GM21529 (cell line): ENCODE results near the gene ZNF19.

Experiments used
- ATAC-seq: cut with Tn5 transposase; IDR thresholded peaks from one replicate; pipeline ENCODE4 v1.9.1; 2021; ENCODE audit not compliant: unreplicated experiment

ZNF19 gene

DNA sequence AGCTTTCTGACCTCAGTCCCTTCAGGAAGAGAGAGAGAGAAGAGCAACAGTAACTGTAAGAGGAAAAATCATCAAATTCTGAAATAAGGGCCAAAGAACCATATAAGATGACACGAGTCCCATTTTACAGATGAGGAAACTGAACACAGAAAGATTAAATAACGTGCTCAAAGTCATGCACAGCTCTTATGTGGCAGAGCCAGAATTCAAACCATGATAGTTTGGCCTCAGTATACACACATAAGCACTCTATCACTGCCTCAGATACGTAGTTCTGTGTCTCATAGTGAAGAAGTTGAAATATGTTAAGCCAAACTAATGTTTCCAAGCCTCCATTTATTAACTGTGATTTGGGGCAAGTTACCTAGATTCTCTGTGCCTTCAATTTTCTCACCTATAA, 1.9 kb upstream of the ZNF19 start:
- no peak for ATAC-seq

DNA sequence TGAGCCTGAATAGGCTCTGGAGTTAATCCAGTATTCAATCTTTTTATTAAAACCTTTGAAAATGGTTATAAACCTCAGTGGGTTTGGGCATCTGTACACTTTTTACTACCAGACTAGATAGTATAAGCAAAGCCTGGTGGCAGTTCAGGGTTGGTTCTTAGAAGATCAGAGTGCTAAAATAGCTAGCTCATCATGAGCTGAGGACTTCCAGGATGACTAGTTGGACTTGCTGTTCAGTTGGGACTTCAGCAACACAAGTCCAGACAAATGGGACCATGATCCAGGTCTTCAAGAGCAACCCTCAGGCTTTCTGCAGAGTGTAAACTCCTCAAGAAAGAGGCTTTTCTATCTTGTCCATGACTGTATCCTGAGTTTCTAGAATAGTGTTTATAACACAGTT, 1.2 kb upstream of the ZNF19 start:
- no peak for ATAC-seq

DNA sequence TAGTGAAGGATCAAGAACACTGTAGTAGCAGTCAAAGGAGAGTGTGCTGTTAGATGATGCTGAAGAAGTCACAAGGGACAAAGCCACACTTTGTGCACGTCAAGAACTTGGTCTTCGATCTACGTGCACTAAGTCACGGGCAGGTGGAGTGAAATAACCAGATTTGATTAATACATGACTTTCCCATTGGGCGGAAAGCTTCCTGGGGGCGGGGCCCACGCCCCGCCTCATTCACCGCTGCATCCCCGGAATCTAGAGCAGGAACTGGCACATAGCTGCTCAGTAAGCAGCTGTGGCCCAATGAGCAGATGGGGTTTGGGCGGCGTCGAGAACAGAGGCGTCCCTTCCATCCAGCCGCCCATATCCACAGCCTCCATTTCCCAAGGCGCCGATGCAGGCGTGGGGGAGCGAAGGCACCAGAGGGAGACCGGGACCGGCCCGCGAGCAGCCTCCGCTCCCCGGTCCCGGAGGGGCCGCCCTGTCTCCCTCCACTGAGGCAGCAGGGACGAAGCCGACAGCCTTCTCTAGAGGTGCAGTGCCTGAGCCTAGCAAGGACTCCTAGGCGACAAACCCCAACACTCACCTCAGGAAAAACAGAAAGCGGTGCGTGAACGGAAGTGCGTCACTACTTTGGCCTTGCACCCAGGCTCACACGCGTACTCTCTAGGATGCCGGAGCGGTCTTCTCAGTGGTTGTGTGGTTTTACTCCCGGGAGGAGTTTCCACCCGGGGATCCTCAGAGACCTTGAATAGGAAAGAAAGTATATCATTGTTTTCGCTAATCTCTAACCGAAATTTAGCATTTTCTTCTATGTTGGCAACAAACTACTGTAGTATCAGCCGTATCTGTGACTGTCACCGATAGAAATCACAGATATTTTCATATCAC, 4.9 kb downstream of the ZNF19 start:
- ATAC-seq = peak; percentile 86

DNA sequence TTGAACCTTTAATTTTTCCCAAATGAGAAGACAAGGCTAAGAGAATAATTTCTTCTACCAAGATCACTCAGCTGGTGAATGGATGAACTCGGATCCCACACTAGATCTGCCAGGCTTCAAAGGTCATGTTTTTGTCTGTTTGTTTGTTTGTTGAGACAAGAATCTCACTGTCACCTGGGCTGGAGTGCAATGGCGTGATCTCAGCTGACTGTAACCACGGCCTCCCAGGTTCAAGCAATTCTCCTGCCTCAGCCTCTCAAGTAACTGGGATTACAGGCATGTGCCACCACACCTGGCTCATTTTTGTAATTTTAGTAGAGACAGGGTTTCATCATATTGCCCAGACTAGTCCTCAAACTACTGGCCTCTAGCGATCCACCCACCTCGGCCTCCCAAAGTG, 6.6 kb downstream of the ZNF19 start:
- ATAC-seq = no peak

DNA sequence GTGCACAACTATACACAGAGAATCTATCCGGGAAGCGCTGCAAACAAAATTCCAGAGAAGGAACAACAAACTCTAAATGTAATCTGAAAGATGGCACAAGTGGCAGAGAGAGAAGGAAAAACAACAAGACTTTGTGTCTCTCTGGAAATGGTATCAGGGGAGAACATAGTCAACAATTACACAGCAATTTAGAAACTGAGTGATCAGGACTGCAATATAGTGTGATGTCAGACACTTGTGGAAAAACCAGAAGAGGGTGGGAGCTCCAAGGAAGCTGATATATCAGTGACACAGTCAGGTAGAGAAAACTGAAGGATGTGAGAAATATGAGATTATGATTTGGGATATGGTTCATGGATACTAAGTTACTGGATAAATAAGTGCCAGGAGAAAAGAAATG, 8.2 kb downstream of the ZNF19 start:
- no peak for ATAC-seq

DNA sequence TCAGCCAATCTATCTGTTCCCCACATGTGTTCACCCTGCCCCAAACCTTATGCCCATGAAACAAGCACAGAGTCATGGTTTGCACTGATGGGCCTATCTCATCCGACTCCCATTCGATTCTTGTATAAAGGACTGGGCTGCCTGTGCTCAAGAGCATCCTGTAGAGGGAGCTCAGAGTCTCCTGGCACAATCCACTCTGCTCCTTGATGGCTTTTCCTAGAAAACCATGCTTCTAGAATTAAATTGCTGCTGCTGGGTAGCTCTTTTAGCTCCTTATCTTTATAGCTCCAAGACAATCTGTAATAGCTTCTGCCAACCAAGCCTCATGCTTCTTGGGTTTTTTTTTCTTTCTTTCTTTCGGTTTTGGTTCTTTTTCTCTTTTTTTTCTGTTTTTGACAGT, 9.7 kb downstream of the ZNF19 start:
- no peak for ATAC-seq

DNA sequence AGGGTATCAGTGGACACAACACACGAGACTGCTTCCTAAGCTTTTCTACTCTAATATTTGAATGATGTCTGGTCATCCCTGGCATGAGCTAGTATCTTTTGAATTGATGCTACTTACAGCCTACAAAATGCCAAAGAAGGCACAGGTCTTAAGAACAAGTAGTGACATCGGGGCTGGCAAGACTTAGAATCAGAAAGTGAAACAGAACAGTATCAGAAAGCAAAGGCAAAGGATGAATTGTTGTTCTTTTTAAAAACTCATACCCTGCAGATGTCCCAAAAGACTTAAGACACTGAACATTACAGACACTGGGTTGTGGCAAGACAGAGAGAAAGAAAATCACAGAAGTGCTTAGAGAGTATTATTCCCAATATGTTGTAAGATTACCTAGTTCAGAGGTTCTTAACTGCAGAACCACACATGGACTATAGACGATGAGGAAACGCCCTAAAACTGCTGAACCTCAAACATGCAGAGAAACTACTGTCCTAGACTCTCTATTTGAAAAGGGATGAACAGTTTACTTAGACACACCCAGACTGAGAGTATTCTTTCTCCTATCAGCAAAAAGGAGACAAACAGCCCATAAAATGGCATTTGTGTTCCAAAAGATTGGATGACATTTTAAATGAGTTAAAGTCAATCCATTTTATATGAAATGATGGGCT, 12.5 kb downstream of the ZNF19 start:
- no peak for ATAC-seq

DNA sequence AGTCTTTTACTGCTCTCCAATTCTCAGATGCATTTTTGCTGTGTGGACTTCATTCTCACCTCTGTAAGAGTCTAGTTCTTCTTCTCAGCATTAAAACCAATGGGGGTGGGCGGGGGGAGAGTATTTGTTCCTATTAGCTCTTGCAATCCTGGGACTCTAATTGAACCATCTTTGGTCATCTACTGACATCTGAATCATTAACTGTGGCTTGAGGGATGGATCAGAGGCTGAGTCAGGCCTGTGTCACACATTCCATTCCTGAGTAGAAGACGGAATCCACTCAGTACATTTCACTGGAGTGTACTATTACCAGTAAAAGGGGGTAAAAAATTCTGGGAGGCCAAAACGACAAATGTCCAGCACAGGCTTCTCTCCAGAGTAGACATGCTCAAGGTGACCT, 14.3 kb downstream of the ZNF19 start:
- no peak for ATAC-seq

DNA sequence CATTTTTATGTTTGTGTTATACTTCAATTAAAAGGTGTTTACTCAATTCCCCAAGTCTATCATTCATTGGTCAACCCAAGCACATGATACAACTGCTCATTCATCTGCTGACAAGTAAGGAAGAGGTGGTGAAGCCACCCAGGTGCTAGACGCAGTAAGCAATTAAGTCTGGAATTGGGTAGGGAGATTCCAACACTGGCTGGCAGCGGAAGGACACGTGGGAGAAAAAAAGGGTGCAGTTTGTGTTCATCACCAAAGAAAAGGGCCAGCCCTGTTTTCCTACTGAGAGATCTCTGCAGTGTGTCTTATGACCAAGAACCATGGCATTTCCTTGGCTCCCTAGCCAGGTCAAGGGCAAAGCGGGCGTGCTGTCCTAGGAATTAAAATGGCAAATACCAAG, 15.2 kb downstream of the ZNF19 start:
- ATAC-seq = no peak

DNA sequence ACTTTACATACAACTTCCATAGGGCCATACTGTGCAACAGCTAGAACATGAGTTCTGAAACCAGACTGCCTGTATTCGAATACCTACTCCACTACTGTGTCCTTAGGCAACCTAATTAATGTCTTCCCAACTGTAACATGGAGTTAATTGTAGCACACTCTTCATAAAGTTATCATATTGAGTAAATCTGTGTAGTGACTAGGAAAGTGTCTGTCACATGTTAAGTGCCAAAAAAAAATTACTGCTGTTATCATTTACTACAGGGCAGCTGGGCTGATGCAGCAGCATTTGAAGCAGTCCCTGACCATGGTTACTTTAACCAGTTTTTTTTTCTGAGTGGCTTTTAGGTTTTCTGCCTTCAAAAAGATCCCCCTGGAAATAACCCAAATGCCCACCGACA, 16.2 kb downstream of the ZNF19 start:
- no peak for ATAC-seq

DNA sequence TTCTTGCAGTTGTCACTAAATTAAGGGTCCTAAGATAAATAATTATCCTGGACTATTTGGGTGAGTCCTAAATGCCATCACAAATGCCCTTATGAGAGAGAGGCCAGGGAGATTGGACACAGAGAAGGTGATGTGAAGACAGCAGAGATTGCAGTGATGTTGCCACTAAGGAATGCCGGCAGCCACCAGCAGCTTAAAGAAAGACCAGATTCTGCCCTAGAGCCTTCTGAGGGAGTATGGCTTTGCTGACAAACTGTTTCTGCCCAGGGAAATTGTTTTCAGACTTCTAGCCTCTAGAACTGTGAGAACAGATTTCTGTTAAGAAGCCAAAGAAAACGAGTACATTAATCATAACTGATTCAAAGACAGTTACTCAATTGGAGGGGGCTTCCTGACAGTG, 17.1 kb downstream of the ZNF19 start:
- no peak for ATAC-seq

DNA sequence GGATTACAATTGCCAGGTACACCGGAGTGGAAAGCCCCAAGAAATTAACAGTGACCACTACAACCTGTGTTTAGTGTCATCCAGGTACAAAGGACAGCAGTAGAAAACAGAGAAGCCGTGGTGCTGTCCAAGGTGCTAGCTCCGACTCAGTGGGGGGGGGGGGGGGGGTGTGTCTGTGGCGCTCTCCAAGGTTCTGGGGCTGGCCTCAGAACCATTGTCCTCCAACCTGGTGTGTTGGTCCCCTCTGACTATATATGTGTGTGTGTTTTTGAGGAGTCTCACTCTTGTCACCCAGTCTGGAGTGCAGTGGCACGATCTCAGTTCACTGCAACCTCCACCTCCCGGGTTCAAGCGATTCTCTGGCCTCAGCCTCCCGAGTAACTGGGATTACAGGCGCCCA, 21.3 kb downstream of the ZNF19 start:
- ATAC-seq = no peak

DNA sequence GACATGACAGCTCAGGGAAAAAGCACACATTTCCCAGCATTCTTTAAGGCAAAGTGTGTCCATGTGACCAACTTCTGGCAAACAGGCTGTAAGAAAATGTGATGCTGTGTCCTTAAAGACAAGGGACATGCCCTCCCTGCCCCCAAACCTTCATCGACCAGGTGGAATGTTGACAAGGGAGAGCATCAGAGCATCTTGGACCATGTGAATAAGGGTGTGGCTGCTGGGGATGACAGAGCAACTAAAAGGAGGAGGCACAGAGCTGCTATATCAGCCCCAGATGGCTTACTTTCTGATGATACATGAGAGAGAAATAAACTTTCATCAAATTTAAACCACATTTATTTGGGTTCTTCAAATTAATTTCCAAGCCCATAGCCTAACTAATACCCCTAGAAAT, 24.9 kb downstream of the ZNF19 start:
- ATAC-seq = no peak

DNA sequence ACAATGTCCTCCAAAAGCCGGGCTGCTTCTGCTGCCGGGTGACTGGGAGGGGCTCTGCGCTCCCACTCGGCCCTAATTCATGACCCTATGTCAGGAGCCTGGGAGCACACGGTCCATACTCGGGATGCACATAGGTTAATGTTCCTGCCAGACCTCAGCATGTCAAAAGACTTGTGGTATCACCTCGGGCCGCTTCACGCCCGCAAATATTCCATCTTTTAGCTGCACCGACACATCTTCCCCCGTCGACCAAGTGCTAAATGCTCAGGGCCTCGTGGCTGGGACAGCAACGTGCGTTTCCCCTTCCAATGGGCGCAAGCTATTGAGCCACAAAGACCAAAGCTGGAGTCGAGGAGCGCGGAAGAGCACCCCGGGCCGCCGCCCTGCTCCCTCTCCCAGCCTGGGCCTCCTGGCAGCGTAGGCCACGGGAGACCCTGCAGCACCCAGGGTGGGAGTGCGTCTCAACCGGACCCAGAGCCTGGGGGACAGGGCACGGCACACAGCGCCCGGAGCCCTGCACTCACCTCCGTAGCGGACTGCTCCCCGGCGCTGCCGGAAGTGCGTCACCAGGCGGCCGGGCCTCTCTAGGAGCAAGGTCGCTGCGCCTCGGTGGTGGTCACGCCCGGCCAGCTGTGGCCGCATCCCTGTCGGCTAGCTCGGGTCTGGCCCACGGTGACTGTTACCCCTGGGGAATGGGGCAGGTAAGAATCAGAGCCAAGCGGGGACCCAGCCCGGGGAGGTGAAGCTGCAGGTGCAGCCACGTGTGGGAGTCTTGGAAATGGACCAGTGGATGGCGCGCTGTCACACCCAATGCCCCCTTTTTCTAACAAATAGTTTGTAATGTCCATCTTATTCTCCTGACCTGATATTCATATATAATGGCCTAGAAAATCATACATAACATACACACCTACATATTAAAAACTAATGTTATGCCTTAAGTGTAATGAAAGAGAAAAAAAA, 27.2 kb downstream of the ZNF19 start, which contains the start of gene ZNF23:
Gene ZNF23, minus strand, starts transcription at position 562 of the 963 bp plus-strand sequence. CDS start 5,451 bp downstream, outside the sequence.
- peak; percentile 96 for ATAC-seq

DNA sequence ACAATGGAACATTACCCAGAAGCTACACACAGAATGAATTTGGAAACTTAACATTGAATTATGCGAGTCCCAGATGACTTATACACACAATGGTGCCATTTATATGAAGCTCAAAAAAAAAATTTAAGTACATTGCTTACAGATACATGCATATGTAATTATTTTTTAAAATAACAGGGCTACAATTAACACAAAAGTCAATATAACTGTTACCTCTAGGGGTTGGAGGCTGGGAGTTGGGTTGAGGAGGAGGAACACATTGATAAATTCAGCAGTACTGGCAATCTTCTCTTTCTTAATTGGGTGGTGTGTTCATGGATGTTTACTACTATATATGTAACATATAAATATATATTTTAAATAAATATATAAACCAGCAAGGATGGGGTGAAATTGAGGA, 28.2 kb downstream of the ZNF19 start:
- ATAC-seq = no peak

DNA sequence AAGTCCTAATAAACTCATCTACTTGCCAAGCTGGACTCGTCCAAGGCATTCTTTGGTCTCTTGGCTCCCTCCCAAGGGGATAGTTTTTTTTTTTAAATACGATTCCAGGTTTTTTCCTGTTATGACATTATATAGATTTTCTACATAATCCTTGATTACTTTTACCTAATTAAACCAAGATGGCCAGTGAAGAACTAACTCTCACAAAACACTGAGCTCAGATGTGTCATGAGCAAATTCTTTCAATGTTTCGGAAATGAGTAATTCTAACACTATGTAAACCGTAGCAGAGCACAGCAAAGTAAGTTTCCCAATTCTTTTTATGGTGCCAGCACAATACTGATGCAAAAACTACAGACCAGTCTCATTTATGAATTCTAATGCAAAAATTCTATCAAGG, 28.9 kb downstream of the ZNF19 start:
- no peak for ATAC-seq

DNA sequence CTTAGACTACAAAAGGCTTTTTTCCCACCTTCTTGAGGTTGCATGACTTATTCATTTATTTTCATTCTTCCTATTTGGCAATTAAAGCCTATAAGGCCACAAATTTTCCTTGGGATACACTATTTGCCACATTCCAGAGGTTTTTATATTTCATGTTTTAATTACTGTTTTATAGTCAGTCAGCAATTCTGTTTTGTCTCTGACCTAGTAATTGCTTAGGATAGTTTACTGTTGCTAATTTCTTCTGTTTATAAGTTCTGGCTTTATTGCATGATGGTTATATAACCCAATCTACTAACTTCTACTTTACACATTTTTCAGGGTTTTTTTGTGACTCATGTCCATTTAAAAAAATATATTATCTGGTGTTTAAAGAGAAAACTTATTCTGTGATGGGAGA, 29.6 kb downstream of the ZNF19 start:
- no peak for ATAC-seq

DNA sequence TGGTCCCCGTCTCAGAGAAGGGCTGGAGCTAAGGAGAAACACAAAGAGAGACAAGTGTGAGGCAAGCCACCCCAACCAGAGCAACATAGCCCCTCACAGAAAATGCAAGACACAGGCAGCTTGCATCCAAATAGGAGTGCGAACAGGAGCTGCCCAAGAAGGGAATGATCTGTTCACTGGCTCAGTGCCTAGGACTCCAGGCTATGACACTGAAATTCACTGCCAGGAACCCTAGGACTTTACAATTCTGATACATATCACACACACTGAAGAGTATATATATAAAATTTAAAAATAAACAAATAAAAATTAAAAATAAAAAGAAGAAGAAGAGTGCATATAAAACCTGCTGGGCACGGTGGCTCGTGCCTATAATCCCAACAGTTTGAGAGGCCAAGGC, 32.3 kb downstream of the ZNF19 start:
- no peak for ATAC-seq

DNA sequence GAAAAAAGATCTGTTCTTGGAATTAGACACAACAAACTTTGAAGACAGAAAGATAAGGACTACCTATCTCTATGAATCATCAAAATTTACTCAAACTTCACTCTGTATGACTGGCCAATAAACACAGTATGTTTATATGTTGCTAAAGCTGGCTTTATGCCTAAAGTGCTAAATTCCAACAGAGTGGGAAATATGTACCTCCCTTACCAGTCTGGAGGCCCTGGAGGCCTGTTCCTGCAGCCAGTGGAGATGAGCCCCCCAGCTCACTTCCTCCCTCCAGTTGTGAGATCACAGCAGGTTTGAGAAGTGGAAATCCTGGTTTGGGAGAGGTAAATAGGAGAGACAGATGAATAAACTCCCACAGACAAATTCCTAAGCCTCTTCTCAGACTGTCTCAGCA, 36.1 kb downstream of the ZNF19 start:
- ATAC-seq = no peak

DNA sequence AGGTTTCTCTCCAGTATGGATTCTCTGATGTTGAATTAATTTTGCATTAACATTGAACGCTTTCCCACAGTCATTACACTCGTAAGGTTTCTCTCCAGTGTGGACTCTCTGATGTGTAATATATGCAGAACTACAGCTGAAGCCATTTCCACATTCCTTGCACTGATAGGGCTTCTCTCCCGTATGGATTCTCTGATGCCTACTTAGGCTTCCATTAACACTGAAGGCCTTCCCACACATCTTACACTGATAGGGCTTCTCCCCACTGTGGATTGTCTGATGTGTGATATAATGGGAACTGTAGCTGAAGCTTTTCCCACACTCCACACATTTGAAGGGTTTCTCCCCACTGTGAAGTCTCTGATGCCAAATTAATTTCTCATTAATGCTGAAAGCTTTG, 40.1 kb downstream of the ZNF19 start:
- no peak for ATAC-seq

DNA sequence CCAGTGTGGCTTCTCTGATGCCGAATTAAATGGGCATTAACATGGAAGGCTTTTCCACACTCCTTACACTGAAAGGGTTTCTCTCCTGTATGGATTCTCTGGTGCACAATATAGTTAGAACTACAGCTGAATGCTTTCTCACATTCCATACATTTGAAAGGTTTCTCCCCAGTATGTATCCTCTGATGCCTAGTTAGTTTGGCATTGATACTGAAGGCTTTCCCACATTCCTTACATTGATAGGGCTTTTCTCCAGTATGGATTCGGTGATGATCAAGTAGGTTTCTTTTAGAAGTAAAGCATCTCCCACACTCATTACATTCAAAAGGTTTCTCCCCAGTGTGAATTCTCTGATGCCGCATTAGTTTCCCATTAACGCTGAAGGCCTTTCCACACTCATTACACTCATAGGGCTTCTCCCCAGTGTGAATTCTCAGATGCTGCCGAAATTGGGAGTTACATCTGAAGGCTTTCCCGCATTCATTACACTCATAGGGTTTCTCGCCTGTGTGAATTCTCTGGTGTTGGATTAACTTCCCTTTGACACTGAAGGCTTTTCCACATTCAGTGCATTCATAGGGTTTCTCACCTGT, 40.8 kb downstream of the ZNF19 start:
- ATAC-seq = no peak
